WTC11 (cell line): ENCODE measurements around the gene ADAMTS12.

Source experiments
- CREM ChIP-seq: sonication (generic); formaldehyde crosslinking; IDR thresholded peaks from 2 replicates; pipeline ENCODE4 v1.8.1; 2022; ENCODE audit warnings: mild to moderate bottlenecking, missing genetic modification reagents, moderate library complexity
- E2F4 ChIP-seq: sonication (generic); formaldehyde crosslinking; IDR thresholded peaks from 2 replicates; pipeline ENCODE4 v1.8.1; 2022; ENCODE audit warnings: low read depth, mild to moderate bottlenecking, moderate library complexity, missing genetic modification reagents, borderline replicate concordance
- ESRRA ChIP-seq: sonication (generic); formaldehyde crosslinking; IDR thresholded peaks from 2 replicates; pipeline ENCODE4 v1.8.1; 2022; ENCODE audit warnings: mild to moderate bottlenecking, missing genetic modification reagents, borderline replicate concordance
- JUN ChIP-seq: sonication (generic); formaldehyde crosslinking; IDR thresholded peaks from 2 replicates; pipeline ENCODE4 v1.8.0; 2023; ENCODE audit warnings: mild to moderate bottlenecking, missing genetic modification reagents
- NFATC4 ChIP-seq: fragments of 250-450 bp; sonication (Bioruptor Pico); IDR thresholded peaks from 2 replicates; pipeline ENCODE4 v1.9.0; 2021; ENCODE audit warnings: mild to moderate bottlenecking
- NFYB ChIP-seq: sonication (generic); formaldehyde crosslinking; conservative IDR thresholded peaks from 2 replicates; pipeline ENCODE4 v1.8.0; 2022; ENCODE audit warnings: low read depth, missing genetic modification reagents
- NR1H2 ChIP-seq: sonication (generic); formaldehyde crosslinking; IDR thresholded peaks from 2 replicates; pipeline ENCODE4 v1.9.0; 2021; ENCODE audit warnings: mild to moderate bottlenecking, moderate library complexity, missing genetic modification reagents
- SMAD3 ChIP-seq: sonication (generic); formaldehyde crosslinking; IDR thresholded peaks from 2 replicates; pipeline ENCODE4 v1.8.0; 2022; ENCODE audit warnings: missing genetic modification reagents, mild to moderate bottlenecking, borderline replicate concordance
- SP1 ChIP-seq: sonication (generic); formaldehyde crosslinking; conservative IDR thresholded peaks from 2 replicates; pipeline ENCODE4 v1.8.1; 2022; ENCODE audit warnings: missing genetic modification reagents
- ZNF121 ChIP-seq: sonication (generic); formaldehyde crosslinking; IDR thresholded peaks from 2 replicates; pipeline ENCODE4 v1.8.0; 2023; ENCODE audit warnings: missing genetic modification reagents
- TF ChIP-seq, protein P1 (sequence below): fragments of 200-600 bp; IDR thresholded peaks from 2 replicates; pipeline ENCODE4 v1.8.0; 2022; ENCODE audit warnings: antibody characterized with exemption
- TF ChIP-seq, protein P2 (sequence below): sonication (generic); formaldehyde crosslinking; IDR thresholded peaks from 2 replicates; pipeline ENCODE4 v1.8.0; 2022; ENCODE audit warnings: mild to moderate bottlenecking, missing genetic modification reagents
- TF ChIP-seq, protein P3 (sequence below): sonication (generic); formaldehyde crosslinking; IDR thresholded peaks from 2 replicates; pipeline ENCODE4 v1.8.1; 2023; ENCODE audit warnings: mild to moderate bottlenecking, missing genetic modification reagents, moderate library complexity
- TF ChIP-seq, protein P4 (sequence below): sonication (generic); formaldehyde crosslinking; IDR thresholded peaks from 2 replicates; pipeline ENCODE4 v1.8.0; 2023; ENCODE audit warnings: missing genetic modification reagents

DNA sequence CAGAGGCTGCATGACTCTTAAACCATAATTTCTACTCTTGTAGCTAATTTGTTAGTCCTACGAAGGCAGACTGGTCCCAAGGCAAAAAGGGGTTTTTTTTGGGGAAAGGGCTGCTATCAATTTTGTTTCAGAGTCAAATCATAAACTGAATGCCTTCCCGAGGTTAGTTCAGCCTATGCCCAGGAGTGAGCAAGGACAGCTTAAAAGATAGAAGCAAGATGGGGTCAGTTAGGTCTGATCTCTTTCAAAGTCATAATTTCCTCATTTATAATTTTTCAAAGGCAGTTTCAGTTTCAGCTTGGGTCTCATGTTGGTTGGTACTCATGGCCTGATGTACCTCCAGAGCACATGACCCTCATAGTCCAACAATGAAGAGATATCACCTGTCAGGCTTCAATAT, 36.5 kb upstream of the ADAMTS12 start:
- TF ChIP-seq SMAD3 (no peak), NR1H2 (no peak), SP1 (CRISPR knock-in tag) (no peak), NFATC4 (CRISPR knock-in tag) (no peak), JUN (CRISPR knock-in tag) (no peak), E2F4 (CRISPR knock-in tag) (no peak), ESRRA (no peak), CREM (CRISPR knock-in tag) (no peak), ZNF121 (no peak), NFYB (no peak)
- TF ChIP-seq, protein P1, sequence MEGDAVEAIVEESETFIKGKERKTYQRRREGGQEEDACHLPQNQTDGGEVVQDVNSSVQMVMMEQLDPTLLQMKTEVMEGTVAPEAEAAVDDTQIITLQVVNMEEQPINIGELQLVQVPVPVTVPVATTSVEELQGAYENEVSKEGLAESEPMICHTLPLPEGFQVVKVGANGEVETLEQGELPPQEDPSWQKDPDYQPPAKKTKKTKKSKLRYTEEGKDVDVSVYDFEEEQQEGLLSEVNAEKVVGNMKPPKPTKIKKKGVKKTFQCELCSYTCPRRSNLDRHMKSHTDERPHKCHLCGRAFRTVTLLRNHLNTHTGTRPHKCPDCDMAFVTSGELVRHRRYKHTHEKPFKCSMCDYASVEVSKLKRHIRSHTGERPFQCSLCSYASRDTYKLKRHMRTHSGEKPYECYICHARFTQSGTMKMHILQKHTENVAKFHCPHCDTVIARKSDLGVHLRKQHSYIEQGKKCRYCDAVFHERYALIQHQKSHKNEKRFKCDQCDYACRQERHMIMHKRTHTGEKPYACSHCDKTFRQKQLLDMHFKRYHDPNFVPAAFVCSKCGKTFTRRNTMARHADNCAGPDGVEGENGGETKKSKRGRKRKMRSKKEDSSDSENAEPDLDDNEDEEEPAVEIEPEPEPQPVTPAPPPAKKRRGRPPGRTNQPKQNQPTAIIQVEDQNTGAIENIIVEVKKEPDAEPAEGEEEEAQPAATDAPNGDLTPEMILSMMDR, result no peak
- TF ChIP-seq, protein P2, sequence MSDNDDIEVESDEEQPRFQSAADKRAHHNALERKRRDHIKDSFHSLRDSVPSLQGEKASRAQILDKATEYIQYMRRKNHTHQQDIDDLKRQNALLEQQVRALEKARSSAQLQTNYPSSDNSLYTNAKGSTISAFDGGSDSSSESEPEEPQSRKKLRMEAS (CRISPR knock-in tag), result no peak
- TF ChIP-seq, protein P3, sequence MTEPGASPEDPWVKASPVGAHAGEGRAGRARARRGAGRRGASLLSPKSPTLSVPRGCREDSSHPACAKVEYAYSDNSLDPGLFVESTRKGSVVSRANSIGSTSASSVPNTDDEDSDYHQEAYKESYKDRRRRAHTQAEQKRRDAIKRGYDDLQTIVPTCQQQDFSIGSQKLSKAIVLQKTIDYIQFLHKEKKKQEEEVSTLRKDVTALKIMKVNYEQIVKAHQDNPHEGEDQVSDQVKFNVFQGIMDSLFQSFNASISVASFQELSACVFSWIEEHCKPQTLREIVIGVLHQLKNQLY (CRISPR knock-in tag), result no peak
- TF ChIP-seq, protein P4, sequence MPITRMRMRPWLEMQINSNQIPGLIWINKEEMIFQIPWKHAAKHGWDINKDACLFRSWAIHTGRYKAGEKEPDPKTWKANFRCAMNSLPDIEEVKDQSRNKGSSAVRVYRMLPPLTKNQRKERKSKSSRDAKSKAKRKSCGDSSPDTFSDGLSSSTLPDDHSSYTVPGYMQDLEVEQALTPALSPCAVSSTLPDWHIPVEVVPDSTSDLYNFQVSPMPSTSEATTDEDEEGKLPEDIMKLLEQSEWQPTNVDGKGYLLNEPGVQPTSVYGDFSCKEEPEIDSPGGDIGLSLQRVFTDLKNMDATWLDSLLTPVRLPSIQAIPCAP (CRISPR knock-in tag), result no peak
